HEK293 (cell line): ENCODE measurements around the gene ABI3BP.

Source experiments
- CTCF ChIA-PET: fragments of 350-600 bp; formaldehyde crosslinking; extraction: SDS; loops from one replicate; lab custom pipeline; 2021; ENCODE audit warnings: antibody characterized with exemption; lab: Yijun Ruan, JAX
- POLR2A ChIA-PET: fragments of 300-600 bp; formaldehyde crosslinking; extraction: SDS; loops from one replicate; lab custom pipeline; 2020; ENCODE audit warnings: antibody characterized with exemption, inconsistent platforms; lab: Yijun Ruan, JAX
- H3K27ac ChIP-seq: fragments of 200-500 bp; sonication (Bioruptor generic); 2 replicates; pipeline ENCODE4 v1.5.1; 2014; ENCODE audit warnings: low read depth, low read length, control low read depth, inconsistent platforms; ENCODE audit errors: extremely low read depth
- H3K36me3 ChIP-seq, 2 experiments: fragments of 200-500 bp in 1 of 2; sonication (Bioruptor generic) in 1 of 2; 1 replicate in 1 of 2; 2 replicates in 1 of 2; pipeline ENCODE4 v1.5.1; 2014 to 2017; ENCODE audit warnings: inconsistent platforms in 2 of 2, low read length in 2 of 2; ENCODE audit not compliant: control insufficient read depth in 2 of 2, insufficient read depth in 1 of 2
- H3K4me1 ChIP-seq: fragments of 200-500 bp; sonication (Bioruptor generic); 2 replicates; pipeline ENCODE4 v1.5.1; 2014; ENCODE audit warnings: mild to moderate bottlenecking, low read length, inconsistent platforms; ENCODE audit not compliant: control insufficient read depth, insufficient read depth
- H3K4me3 ChIP-seq: 2 replicates; pipeline ENCODE4 v1.5.1; 2011; ENCODE audit warnings: low read depth, mild to moderate bottlenecking, control low read depth, low read length, moderate library complexity
- H3K9me3 ChIP-seq: fragments of 200-500 bp; sonication (Bioruptor generic); 2 replicates; pipeline ENCODE4 v1.5.1; 2014; ENCODE audit warnings: low read depth, low read length, inconsistent platforms; ENCODE audit not compliant: control insufficient read depth, insufficient read depth
- GLIS1 ChIP-seq: fragments of 450-650 bp; formaldehyde crosslinking; IDR thresholded peaks from 2 replicates; pipeline ENCODE4 v1.5.1; 2016; ENCODE audit warnings: missing biosample characterization, missing genetic modification characterization
- IKZF3 ChIP-seq: fragments of 450-650 bp; IDR thresholded peaks from 2 replicates; pipeline ENCODE4 v1.5.0; 2018; ENCODE audit warnings: missing biosample characterization, mild to moderate bottlenecking, missing genetic modification characterization, moderate library complexity
- KLF8 ChIP-seq: fragments of 450-650 bp; formaldehyde crosslinking; IDR thresholded peaks from 2 replicates; pipeline ENCODE4 v1.5.1; 2016; ENCODE audit warnings: missing biosample characterization, missing genetic modification characterization
- MYNN ChIP-seq: fragments of 450-650 bp; formaldehyde crosslinking; IDR thresholded peaks from 2 replicates; pipeline ENCODE4 v1.5.1; 2016; ENCODE audit warnings: missing biosample characterization, missing genetic modification characterization, borderline replicate concordance
- REPIN1 ChIP-seq: fragments of 450-650 bp; formaldehyde crosslinking; IDR thresholded peaks from 2 replicates; pipeline ENCODE4 v1.5.1; 2017; ENCODE audit warnings: missing biosample characterization, missing genetic modification characterization, low read depth
- ZBTB1 ChIP-seq: fragments of 450-650 bp; formaldehyde crosslinking; IDR thresholded peaks from 2 replicates; pipeline ENCODE4 v1.5.1; 2016; ENCODE audit warnings: missing biosample characterization, missing genetic modification characterization
- ZBTB11 ChIP-seq: fragments of 450-650 bp; formaldehyde crosslinking; conservative IDR thresholded peaks from 2 replicates; pipeline ENCODE4 v1.5.1; 2016; ENCODE audit warnings: low read depth, missing biosample characterization, missing genetic modification characterization
- ZBTB20 ChIP-seq: fragments of 450-650 bp; formaldehyde crosslinking; IDR thresholded peaks from 2 replicates; pipeline ENCODE4 v1.5.1; 2016; ENCODE audit warnings: missing biosample characterization, missing genetic modification characterization
- ZBTB44 ChIP-seq: fragments of 450-650 bp; IDR thresholded peaks from 2 replicates; pipeline ENCODE4 v1.5.1; 2018; ENCODE audit warnings: missing biosample characterization, mild to moderate bottlenecking, missing genetic modification characterization
- ZFHX2 ChIP-seq: fragments of 450-650 bp; formaldehyde crosslinking; conservative IDR thresholded peaks from 2 replicates; pipeline ENCODE4 v1.5.1; 2016; ENCODE audit warnings: missing biosample characterization, missing genetic modification characterization
- ZNF132 ChIP-seq: fragments of 450-650 bp; formaldehyde crosslinking; IDR thresholded peaks from 2 replicates; pipeline ENCODE4 v1.5.1; 2017; ENCODE audit warnings: missing biosample characterization, missing genetic modification characterization, borderline replicate concordance
- ZNF133 ChIP-seq: fragments of 450-650 bp; formaldehyde crosslinking; IDR thresholded peaks from 2 replicates; pipeline ENCODE4 v1.5.1; 2016; ENCODE audit warnings: missing biosample characterization, missing genetic modification characterization
- ZNF140 ChIP-seq: fragments of 450-650 bp; formaldehyde crosslinking; IDR thresholded peaks from 2 replicates; pipeline ENCODE4 v1.5.1; 2016; ENCODE audit warnings: missing biosample characterization, missing genetic modification characterization
- ZNF184 ChIP-seq: fragments of 450-650 bp; IDR thresholded peaks from 2 replicates; pipeline ENCODE4 v1.5.1; 2018; ENCODE audit warnings: missing biosample characterization, mild to moderate bottlenecking, missing genetic modification characterization
- ZNF223 ChIP-seq: fragments of 450-650 bp; formaldehyde crosslinking; IDR thresholded peaks from 2 replicates; pipeline ENCODE4 v1.5.1; 2016; ENCODE audit warnings: missing biosample characterization, missing genetic modification characterization
- ZNF521 ChIP-seq: fragments of 450-650 bp; formaldehyde crosslinking; IDR thresholded peaks from 2 replicates; pipeline ENCODE4 v1.5.1; 2017; ENCODE audit warnings: missing biosample characterization, mild to moderate bottlenecking, missing genetic modification characterization
- ZNF561 ChIP-seq: fragments of 450-650 bp; IDR thresholded peaks from 2 replicates; pipeline ENCODE4 v1.5.1; 2018; ENCODE audit warnings: missing biosample characterization, missing genetic modification characterization, borderline replicate concordance
- ZNF626 ChIP-seq: fragments of 450-650 bp; sonication (Bioruptor Pico); formaldehyde crosslinking; IDR thresholded peaks from 2 replicates; pipeline ENCODE4 v1.5.1; 2018; ENCODE audit warnings: missing biosample characterization, missing genetic modification characterization, inconsistent platforms
- ZNF658 ChIP-seq: fragments of 450-650 bp; formaldehyde crosslinking; IDR thresholded peaks from 2 replicates; pipeline ENCODE4; 2016; ENCODE audit warnings: missing biosample characterization, missing genetic modification characterization
- ZNF677 ChIP-seq: fragments of 450-650 bp; IDR thresholded peaks from 2 replicates; pipeline ENCODE4 v1.5.0; 2018; ENCODE audit warnings: missing biosample characterization, mild to moderate bottlenecking, missing genetic modification characterization, moderate library complexity
- ZNF747 ChIP-seq: fragments of 450-650 bp; formaldehyde crosslinking; IDR thresholded peaks from 2 replicates; pipeline ENCODE4 v1.5.1; 2016; ENCODE audit warnings: missing biosample characterization, missing genetic modification characterization
- TF ChIP-seq, protein P1 (sequence below): fragments of 450-650 bp; formaldehyde crosslinking; conservative IDR thresholded peaks from 2 replicates; pipeline ENCODE4 v1.5.1; 2016; ENCODE audit warnings: low read depth, missing biosample characterization, missing genetic modification characterization
- TF ChIP-seq, protein P2 (sequence below): fragments of 450-650 bp; formaldehyde crosslinking; IDR thresholded peaks from 2 replicates; pipeline ENCODE4 v1.5.1; 2016; ENCODE audit warnings: missing biosample characterization, missing genetic modification characterization

Gene ABI3BP

GRCh38 chr3:100811779-100812507 lies 181.3 kb downstream of the ABI3BP start:
- Histone ChIP-seq H3K36me3 (no peaks in the 10 kb centered on the region), H3K4me1 (no peaks in the 10 kb centered on the region), H3K4me3 (no peak overlapping the region), H3K9me3 (no peaks in the 10 kb centered on the region), H3K27ac (no peak overlapping the region)
- POLR2A ChIA-PET: no interaction called here
- CTCF ChIA-PET: interaction anchor here (0.6 kb wide), 1 partner anchor 100 kb away, joined by 3 read pairs; no protein-coding TSS in a partner anchor
- TF ChIP-seq REPIN1 (tag by site-specific recombination): no peak
- TF ChIP-seq, protein P1, sequence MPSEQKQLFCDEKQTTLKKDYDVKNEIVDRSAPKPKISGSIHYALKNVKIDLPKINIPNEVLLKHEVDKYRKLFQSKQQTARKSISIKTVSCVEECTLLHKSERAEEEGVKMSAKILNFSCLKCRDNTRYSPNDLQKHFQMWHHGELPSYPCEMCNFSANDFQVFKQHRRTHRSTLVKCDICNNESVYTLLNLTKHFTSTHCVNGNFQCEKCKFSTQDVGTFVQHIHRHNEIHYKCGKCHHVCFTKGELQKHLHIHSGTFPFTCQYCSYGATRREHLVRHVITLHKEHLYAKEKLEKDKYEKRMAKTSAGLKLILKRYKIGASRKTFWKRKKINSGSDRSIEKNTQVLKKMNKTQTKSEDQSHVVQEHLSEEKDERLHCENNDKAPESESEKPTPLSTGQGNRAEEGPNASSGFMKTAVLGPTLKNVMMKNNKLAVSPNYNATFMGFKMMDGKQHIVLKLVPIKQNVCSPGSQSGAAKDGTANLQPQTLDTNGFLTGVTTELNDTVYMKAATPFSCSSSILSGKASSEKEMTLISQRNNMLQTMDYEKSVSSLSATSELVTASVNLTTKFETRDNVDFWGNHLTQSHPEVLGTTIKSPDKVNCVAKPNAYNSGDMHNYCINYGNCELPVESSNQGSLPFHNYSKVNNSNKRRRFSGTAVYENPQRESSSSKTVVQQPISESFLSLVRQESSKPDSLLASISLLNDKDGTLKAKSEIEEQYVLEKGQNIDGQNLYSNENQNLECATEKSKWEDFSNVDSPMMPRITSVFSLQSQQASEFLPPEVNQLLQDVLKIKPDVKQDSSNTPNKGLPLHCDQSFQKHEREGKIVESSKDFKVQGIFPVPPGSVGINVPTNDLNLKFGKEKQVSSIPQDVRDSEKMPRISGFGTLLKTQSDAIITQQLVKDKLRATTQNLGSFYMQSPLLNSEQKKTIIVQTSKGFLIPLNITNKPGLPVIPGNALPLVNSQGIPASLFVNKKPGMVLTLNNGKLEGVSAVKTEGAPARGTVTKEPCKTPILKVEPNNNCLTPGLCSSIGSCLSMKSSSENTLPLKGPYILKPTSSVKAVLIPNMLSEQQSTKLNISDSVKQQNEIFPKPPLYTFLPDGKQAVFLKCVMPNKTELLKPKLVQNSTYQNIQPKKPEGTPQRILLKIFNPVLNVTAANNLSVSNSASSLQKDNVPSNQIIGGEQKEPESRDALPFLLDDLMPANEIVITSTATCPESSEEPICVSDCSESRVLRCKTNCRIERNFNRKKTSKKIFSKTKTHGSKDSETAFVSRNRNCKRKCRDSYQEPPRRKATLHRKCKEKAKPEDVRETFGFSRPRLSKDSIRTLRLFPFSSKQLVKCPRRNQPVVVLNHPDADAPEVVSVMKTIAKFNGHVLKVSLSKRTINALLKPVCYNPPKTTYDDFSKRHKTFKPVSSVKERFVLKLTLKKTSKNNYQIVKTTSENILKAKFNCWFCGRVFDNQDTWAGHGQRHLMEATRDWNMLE (tag by site-specific recombination): no peak
- TF ChIP-seq MYNN (tag by site-specific recombination): no peak
- TF ChIP-seq, protein P2, sequence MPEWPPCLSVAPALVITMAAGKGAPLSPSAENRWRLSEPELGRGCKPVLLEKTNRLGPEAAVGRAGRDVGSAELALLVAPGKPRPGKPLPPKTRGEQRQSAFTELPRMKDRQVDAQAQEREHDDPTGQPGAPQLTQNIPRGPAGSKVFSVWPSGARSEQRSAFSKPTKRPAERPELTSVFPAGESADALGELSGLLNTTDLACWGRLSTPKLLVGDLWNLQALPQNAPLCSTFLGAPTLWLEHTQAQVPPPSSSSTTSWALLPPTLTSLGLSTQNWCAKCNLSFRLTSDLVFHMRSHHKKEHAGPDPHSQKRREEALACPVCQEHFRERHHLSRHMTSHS (tag by site-specific recombination): no peak
- no peak for TF ChIP-seq KLF8 (tag by site-specific recombination)
- no peak for TF ChIP-seq ZNF140 (tag by site-specific recombination)
- TF ChIP-seq ZNF521 (tag by site-specific recombination): no peak
- no peak for TF ChIP-seq IKZF3 (tag by site-specific recombination)
- TF ChIP-seq ZNF658 (tag by site-specific recombination): no peak
- TF ChIP-seq ZNF223 (tag by site-specific recombination): no peak
- TF ChIP-seq ZNF132 (tag by site-specific recombination): no peak
- TF ChIP-seq ZNF677 (tag by site-specific recombination): no peak
- no peak for TF ChIP-seq ZNF626 (tag by site-specific recombination)
- TF ChIP-seq ZNF133 (tag by site-specific recombination): no peak

DNA sequence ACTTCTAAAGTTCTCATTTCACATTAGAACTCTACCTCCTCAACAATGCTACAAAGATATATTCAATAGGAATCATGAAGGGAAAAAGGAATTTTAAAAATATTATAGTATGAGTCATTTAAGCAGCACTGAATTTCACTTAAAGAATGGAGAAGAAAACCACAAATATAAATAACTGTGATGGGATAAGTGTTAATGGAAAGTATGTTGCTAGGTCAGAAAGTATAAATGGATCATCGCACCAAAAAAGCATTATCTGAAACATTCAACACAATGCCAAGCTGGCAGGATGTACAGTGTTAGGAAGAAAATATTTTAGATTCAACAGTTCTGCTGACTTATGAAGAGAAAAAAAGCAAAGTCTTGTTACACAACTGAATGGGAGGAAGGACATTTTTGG lies 182.6 kb downstream of the ABI3BP start:
- CTCF ChIA-PET: interaction anchor here (0.7 kb wide), 1 partner anchor 610 kb away, joined by 4 read pairs; no protein-coding TSS in a partner anchor
- TF ChIP-seq ZNF223 (tag by site-specific recombination) (no peak), ZNF747 (tag by site-specific recombination) (no peak), ZBTB20 (tag by site-specific recombination) (no peak), ZNF133 (tag by site-specific recombination) (no peak), ZBTB44 (tag by site-specific recombination) (no peak), ZNF184 (tag by site-specific recombination) (no peak), GLIS1 (tag by site-specific recombination) (no peak), ZNF561 (no peak), ZBTB11 (tag by site-specific recombination) (no peak), ZBTB1 (no peak), ZFHX2 (tag by site-specific recombination) (no peak)

More for the DNA sequence above, 182.6 kb downstream of the ABI3BP start:
- Histone ChIP-seq H3K27ac (no peak overlapping the region), H3K4me3 (no peak overlapping the region), H3K9me3 (no peaks in the 10 kb centered on the region), H3K4me1 (no peaks in the 10 kb centered on the region), H3K36me3 (no peaks in the 10 kb centered on the region)
- POLR2A ChIA-PET: no interaction called here
